ENCODE measurements around the gene SLC29A3. TPM values are rescaled to one million over a fixed set of nuclear protein-coding genes. Genes with fewer than 3 reads are reported as not detected.

Gene SLC29A3
- total RNA-seq, 1 donor = 10.8 TPM

DNA sequence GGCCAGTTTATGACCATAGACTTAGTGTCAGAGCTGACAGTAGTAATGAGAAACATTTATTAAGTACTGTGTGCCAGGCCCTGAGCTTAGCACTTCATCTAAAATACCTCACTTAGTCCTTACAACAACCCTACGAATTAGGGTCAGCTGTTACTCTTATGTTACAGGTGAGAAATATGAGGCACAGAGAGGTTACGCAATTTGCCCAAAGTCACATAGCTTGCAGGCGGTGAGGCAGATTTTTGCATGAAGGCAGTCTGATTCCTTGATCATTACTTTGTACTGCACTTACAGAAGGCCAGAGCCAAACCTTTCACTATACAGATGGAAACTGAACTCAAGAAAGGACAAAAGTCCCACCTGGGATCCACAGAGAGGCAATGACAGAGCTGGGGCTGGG, 87.8 kb downstream of the SLC29A3 start:
- no peak for DNase-seq (ENCODE audit: low read depth in 2 of 3, low spot score in 2 of 3)

DNA sequence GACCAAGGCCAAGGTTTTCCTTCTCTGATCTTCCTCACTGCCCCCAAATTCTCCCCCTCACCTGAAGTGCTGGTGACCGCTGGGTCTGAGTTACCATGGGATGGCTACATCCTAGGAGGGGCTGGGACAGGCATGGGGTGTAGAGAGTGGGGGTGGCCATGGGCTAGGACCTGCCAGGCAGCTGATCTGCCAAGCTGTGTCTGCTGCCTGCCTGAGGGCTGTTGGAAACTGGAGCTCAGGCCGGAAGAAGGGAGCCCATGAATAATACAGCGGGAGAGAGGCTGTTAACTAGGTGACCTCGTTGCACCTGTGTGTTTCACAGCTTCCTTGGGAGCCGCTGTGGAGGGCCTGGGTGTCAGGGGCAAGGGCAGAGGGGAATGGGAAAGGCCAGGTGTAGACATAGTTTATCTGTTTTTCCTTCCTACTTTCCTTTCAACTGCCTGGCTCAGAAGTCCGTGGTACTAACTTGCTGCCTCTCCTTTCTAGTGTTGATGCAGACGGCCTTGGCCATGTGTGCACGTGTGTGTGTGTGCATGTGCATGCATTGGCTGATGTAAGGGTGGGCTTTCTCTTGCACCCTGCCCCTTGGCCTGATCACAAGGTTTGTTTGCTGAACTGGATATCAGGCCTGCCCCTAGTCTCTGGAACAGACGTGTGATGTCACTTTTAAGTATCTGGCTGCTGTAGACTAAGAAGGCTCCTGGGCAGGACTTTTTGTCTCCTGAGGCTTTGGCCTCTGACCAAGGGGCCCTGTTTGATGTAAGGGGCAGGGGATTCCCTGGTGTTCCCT, 89.6 kb downstream of the SLC29A3 start:
- DNase-seq (ENCODE audit: low read depth in 2 of 3, low spot score in 2 of 3) = no peak

- DNase-seq (ENCODE audit: low read depth in 2 of 3, low spot score in 2 of 3) = no peak
Measured at GRCh38 chr10:71409516-71410104, 90.6 kb downstream of the SLC29A3 start.

Other genes starting within 250 kb of the SLC29A3 start
- 0.27 TPM for gene UNC5B, start 106.7 kb upstream of the SLC29A3 start, total RNA-seq
- gene CDH23, start 77.7 kb downstream of the SLC29A3 start, total RNA-seq = 0.81 TPM